Posterior cingulate gyrus (tissue), 11 donors: ENCODE measurements around the gene PLEKHG4B.

Experiments used
- DNase-seq, 10 donors: peaks; one replicate each; pipeline versions ENCODE4 v3.0.0 to v3.0.0-alpha.2; 2020 to 2021; ENCODE audit warnings: mixed read lengths in 3 of 10
- intact Hi-C: fragments of 100-400 bp; cut with DNase I; formaldehyde crosslinking; loops from one replicate; pipeline ENCODE4 v1.15.1; 2023

PLEKHG4B gene

DNA sequence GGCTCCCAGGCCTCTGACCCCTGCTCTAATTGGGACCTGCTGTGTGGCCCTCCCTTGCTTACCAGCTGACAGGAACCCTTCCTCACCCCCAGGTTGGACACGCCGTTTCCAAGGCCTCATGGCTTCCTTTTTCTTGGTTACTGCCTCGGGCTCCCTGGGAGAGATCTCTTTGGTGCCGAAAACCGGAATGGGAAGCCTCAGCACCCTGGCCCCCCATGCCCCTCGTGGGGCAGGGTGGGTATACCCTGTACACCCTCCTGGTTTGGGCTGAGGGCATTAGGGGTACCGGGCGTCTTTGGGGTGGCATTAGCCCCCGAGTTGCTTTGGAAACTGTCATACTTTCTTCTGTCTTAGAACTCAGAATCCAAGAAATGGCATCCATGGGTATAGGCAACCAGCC is 89.2 kb downstream of the PLEKHG4B start:
- intact Hi-C loops: no loop called here
- peak in 3 of 10 donors; percentile 12 to 57 (median 45) for DNase-seq

DNA sequence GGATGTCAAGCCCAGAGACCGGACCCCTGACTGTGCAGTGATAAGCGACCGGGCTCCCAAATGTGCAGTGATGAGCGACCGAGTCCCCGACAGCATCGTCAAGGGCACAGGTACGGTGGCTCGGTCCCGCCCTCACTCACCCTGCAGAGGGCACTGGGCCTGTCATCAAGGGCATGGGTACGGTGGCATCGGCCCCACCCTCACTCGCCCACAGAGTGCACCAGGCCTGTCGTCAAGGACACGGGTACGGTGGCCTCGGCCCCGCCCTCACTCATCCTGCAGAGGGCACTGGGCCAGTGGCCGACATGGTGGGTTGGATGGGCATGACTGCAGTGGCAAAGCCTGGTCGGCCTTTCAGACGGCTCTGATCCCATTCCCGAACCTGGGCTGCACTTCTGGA is 89.6 kb downstream of the PLEKHG4B start:
- DNase-seq: peak in 3 of 10 donors; percentile 49 to 67 (median 60)
- intact Hi-C loops: no loop called here

GRCh38 chr5:182126-182525 is 90.2 kb downstream of the PLEKHG4B start:
- peak in 3 of 10 donors; percentile 57 to 69 (median 59) for DNase-seq
- intact Hi-C loops: no loop called here

DNA sequence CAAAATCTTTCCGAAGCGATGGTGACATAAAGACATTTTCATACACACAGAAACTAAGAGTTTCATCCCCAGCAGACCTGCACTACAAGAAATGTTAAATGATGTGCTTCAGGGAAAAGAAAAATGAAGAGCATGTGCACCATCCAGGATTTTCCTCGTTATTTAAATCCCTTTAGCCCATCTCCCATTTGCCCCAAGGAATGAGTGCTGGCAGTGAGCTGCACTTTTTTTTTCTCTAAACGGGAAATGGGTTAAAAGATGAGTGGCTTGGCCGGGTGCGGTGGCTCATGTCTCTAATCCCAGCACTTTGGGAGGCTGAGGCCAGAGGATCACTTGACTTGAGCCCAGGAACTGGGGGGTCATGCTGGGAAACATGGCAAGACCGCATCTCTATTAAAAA is 92.5 kb downstream of the PLEKHG4B start:
- no peak for DNase-seq

DNA sequence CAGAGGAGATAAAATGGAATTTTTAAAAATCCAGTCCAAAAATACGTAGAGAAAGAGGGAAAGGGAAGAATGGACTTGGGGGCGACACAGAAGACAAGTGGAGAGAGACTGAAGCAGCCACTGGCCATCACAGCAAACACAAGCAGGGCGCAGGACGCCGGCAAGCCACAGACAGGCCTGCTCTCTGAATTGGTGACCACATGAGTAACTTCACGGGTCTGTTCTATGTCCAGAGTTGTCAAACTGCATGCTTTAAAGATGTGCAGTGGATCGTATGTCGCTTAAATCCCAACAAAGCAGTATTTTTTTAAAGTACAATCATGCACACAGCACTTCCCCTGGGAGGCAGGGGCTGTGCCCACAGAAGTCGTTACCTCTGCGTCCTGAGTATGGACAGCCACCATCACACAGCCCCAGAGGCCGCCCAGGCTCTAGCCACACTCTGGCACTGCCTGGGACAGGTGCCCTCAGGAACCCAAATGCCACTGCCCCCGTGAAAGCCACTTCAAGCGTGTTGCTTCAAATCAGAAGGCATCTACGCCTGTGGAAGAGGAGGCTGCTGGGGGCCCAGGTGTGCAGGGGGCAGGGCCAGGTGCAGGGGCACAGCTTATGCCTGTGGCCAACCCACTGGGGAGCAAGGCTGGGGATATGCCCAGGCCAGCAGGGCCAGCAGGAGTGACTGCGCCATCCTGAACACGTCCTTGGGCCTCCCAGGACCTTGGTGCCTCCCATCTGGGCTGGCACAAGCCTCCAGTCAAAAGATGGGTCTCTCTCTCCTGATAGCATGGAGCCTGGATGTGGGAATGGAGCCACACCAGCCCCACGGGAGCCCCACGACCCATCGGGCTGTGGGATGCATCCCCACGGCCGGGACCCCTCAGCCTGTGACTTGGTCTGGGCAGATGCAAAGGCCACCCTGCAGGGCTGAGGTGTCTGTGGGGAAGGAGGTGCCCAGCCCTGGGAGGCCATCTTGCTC is 93.4 kb downstream of the PLEKHG4B start:
- intact Hi-C loops: no loop called here
- DNase-seq: peak in 3 of 10 donors; percentile 60 to 64 (median 62)

More for the DNA sequence above, 92.5 kb downstream of the PLEKHG4B start:
- intact Hi-C loops: no loop called here

- intact Hi-C loops: no loop called here
- DNase-seq: peak in 3 of 10 donors; percentile 61 to 77 (median 71)
Observed at GRCh38 chr5:186091-187041, 94.4 kb downstream of the PLEKHG4B start.

DNA sequence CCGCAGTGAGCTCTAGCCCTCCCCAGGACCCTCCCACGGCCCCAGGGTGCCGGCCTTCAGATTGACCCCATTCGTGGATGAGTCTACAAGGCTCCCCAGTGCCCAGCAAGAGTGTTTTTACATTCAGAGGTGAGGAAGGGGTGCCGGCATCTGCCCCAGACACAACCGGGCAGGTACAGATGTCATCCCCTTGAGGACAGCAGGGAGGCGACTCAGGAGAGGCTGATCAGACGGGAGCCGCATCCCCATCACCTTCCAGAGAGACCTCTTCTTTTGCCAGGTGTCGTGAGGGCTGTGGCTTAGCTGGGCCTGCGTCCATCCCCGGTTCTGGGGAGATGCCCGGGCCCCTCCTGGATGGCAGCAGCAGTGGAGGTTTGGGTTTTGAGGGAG is 95.1 kb downstream of the PLEKHG4B start:
- intact Hi-C loops: no loop called here
- peak in 1 of 10 donors; percentile 72 for DNase-seq

DNA sequence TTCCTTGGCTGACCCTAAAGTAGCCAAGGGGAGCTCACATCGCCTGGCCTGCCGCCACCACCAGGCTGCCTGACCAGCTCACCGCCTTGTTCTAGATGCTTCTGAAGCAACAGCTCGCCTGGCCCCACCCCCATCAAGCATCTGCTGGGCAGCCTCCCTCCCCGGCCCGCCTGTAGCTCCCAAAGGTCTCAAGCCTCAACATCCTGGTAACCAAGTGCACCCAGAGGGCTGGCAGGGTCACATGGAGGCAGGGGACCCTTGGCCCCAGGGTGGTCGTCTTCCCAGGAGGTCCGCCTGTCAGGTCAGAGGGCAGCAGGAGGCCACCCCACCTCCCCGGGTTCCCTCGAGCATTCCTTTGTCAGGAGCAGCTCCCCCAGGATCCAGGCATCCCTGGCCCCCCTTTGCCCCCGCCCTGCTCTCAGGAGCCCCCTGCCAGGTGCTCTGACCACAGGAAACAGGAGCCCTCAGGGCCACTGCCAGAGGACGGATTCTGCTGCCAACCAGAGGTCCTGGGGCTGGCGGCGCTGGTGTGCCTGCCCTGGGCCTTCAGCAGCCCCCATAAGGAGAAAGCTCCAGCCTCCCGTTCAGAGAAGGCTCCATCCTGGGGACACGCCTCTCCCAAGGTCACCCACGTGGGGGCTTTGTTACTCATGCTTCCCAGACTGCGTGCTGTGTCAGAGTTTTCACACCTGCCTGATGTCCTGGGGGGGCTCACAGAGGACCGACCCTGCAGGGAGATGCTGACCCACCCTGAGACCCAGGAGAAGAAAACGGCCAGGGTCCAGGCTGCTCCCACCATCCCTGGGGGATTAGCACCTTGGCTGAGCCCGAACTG is 95.9 kb downstream of the PLEKHG4B start:
- DNase-seq: peak in 3 of 10 donors; percentile 64 to 77 (median 76)
- intact Hi-C loops: no loop called here

DNA sequence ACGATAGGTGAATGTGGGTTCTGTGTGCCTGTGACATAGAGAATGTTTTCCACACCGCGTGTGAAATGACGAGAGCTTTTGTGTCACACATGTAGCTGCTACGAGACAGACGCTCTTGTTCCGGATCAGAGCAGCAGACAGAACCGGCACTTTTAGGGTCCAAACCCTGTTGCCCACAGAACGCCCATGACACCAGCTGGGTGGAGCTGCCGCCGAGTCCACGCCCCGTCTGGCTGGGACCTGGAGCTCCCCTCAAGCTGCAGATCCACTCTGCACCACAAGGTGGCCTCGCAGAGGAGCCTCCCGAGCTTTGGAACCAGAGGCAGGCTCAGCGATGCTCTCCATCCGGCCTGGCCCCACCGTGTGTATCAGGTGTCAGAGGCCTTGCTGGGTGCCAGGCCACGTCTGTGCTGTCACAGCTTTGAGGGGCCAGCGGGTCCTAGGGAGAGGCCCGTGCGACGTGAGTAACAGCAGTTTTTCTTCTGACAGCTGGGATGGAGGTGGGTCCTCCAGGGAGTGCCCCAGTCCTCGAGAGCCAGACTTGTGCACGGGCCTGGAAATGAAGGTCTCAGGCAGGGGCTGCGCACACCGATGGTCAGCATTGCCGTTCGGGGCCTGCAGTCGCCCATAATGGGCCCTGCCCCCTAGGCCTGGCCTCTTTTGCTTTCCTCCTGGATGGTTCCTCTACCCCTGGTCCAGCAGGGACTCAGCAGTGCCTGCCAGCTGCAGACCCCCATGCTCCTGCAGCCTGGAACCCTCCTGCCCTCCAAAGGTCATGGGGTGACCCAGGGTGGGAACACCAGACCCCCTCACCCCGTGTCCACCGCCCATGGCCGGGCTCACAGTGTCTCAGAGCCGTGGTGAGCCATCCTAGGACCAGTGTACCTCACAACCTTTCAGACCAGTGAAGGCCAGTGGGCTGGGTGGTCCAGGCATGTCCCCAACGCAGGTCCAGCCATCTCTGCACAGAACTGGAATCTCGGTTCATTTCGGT is 96.8 kb downstream of the PLEKHG4B start:
- intact Hi-C loops: no loop called here
- peak; percentile 67 to 97 (median 84) for DNase-seq

DNA sequence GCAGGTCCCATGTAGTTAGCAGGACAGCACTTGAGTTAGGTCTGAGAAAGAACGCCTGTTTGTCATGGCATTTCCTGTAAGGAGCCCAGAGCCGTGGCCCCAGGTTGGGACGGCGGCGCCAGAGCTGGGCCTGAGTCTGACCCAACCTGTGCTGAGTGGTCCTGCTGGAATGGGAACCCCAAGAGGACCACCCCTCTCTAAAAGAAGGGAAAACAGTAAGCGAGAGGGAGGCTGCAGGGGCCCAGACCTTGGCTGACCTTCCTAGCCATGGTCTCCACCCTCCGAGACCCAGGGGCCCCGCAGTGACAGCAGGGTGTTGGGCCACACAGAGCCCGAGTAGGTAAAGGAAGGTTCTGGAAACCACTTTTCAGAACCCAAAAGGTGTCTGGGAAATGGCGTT is 97.5 kb downstream of the PLEKHG4B start:
- intact Hi-C loops: no loop called here
- peak in 2 of 10 donors; percentile 49 to 70 for DNase-seq

DNA sequence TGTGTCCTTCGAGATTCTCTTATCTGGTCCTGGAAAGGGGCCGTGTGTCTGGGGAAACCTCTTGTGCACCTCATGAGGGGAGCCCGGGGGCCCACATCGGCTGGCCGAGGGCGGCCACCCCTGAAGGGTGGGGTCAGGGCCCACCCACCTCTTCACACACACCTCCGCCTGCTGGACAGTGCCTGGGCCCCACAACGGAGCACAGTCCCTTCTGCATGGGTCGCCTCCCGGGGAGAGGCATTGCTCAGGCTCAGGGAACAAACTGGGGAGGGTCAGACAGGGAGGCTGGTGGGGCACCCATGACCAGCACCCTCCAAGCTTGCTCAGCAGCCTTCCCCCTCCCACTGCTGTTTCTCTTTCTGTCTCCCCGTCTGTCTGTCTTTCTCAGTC is 98.0 kb downstream of the PLEKHG4B start:
- peak in 2 of 10 donors; percentile 60 to 75 for DNase-seq
- intact Hi-C loops: no loop called here

- no peak for DNase-seq
- intact Hi-C loops: no loop called here
Observed at GRCh38 chr5:190366-191035, 98.5 kb downstream of the PLEKHG4B start.

GRCh38 chr5:191036-191948 is 99.3 kb downstream of the PLEKHG4B start, which contains the start of gene LRRC14B:
TSS of gene LRRC14B (plus strand) at chr5:191495. CDS start at chr5:191539, 44 bp downstream.
- intact Hi-C loops: no loop called here
- DNase-seq: peak in 9 of 10 donors; percentile 32 to 95 (median 56)

GRCh38 chr5:191949-192690 is 100.2 kb downstream of the PLEKHG4B start:
- peak in 1 of 10 donors; percentile 83 for DNase-seq
- intact Hi-C loops: no loop called here

DNA sequence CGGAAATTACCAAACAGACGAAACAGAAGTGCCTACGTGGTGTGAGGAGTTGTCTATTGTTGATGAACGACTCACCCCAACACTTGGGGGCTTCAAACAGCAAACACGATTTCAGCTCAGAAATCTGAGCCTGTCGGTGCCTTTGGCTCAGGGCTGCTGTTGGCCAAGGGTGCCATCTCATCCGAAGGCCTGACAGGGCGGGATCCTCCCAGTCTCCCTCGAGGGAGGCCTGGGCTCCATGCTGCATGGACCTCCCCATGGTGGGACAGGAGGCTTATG is 100.7 kb downstream of the PLEKHG4B start:
- intact Hi-C loops: no loop called here
- no peak for DNase-seq
